ENCODE results near the gene POLR3A. TPM values are rescaled to one million over a fixed set of nuclear protein-coding genes. Genes with fewer than 3 reads are reported as not detected.

The POLR3A gene
- total RNA-seq, 1 donor from 2014 or later: 31.4 TPM

- Histone ChIP-seq H2AFZ (ENCODE audit: low read depth, low read length) (peak within 1 kb of the TSS; percentile 89), H3K36me3 (ENCODE audit: insufficient read depth, low read length) (peaks cover 42% of the 10 kb centered on the region), H4K20me1 (ENCODE audit: insufficient read depth, low read length) (peaks cover 48% of the 10 kb centered on the region), H3K9me3 (ENCODE audit: insufficient read depth, low read depth, low read length) (no peaks in the 10 kb centered on the region), H3K4me1 (ENCODE audit: insufficient read depth, low read length) (peaks cover 32% of the 10 kb centered on the region), H3K4me3 (ENCODE audit: insufficient read depth, low read depth, low read length) (peak within 1 kb of the TSS; percentile 100), H3K27me3 (ENCODE audit: insufficient read depth, low read length) (no peaks in the 10 kb centered on the region), H3K79me2 (ENCODE audit: insufficient read depth, low read length) (peaks cover 58% of the 10 kb centered on the region), H3K9ac (ENCODE audit: low read length) (peak within 1 kb of the TSS; percentile 98), H3K27ac (ENCODE audit: low read depth, low read length) (peak within 1 kb of the TSS; percentile 91), H3K4me2 (ENCODE audit: low read length) (peak within 1 kb of the TSS; percentile 94)
- Mint-ChIP-seq H3K4me1 (ENCODE audit: low read depth, unreplicated experiment) (peaks cover 26% of the 10 kb centered on the region), H3K4me3 (ENCODE audit: unreplicated experiment) (peak within 1 kb of the TSS; percentile 89), H3K36me3 (ENCODE audit: low read depth, unreplicated experiment) (peaks cover 18% of the 10 kb centered on the region), H3K9me3 (ENCODE audit: unreplicated experiment) (no peaks in the 10 kb centered on the region), H3K27ac (ENCODE audit: unreplicated experiment) (peak within 1 kb of the TSS; percentile 72), H3K27me3 (ENCODE audit: low read depth, unreplicated experiment) (no peaks in the 10 kb centered on the region)
- TF ChIP-seq EZH2 (IDR thresholded peaks at IDR 0.05; ENCODE audit: insufficient read depth, low read length): no peak
- no peak for TF ChIP-seq CTCF (IDR thresholded peaks at IDR 0.05; ENCODE audit: insufficient read depth, low read depth, low read length)
- FAIRE-seq (peak; percentile 32), DNase-seq (ENCODE audit: low read depth) (peak; percentile 95)
Measured at GRCh38 chr10:78033637-78034470, 4.5 kb upstream of the POLR3A start, which contains the start of gene RPS24. Gene RPS24, plus strand, starts transcription at chr10:78033863. Its CDS starts 39 bp downstream, at chr10:78033902.

GRCh38 chr10:78033387-78033636, 4.0 kb upstream of the POLR3A start:
- DNase-seq (ENCODE audit: low read depth) (no peak), FAIRE-seq (no peak)
- H3K4me3 Mint-ChIP-seq (ENCODE audit: unreplicated experiment): peak overlapping the region; percentile 89
- Histone ChIP-seq H3K4me2 (ENCODE audit: low read length) (peak overlapping the region; percentile 94), H3K36me3 (ENCODE audit: insufficient read depth, low read length) (peaks cover 37% of the 10 kb centered on the region), H3K79me2 (ENCODE audit: insufficient read depth, low read length) (peaks cover 58% of the 10 kb centered on the region), H4K20me1 (ENCODE audit: insufficient read depth, low read length) (peaks cover 42% of the 10 kb centered on the region), H3K9ac (ENCODE audit: low read length) (peak overlapping the region; percentile 46), H3K9me3 (ENCODE audit: insufficient read depth, low read depth, low read length) (no peaks in the 10 kb centered on the region), H3K4me1 (ENCODE audit: insufficient read depth, low read length) (peaks cover 33% of the 10 kb centered on the region), H3K4me3 (ENCODE audit: insufficient read depth, low read depth, low read length) (peak overlapping the region; percentile 100), H3K27ac (ENCODE audit: low read depth, low read length) (no peak overlapping the region), H3K27me3 (ENCODE audit: insufficient read depth, low read length) (no peaks in the 10 kb centered on the region), H2AFZ (ENCODE audit: low read depth, low read length) (peak overlapping the region; percentile 54)
- H3K4me1 Mint-ChIP-seq (ENCODE audit: low read depth, unreplicated experiment): peaks cover 24% of the 10 kb centered on the region
- no peaks in the 10 kb centered on the region for H3K27me3 Mint-ChIP-seq (ENCODE audit: low read depth, unreplicated experiment)
- peak overlapping the region; percentile 72 for H3K27ac Mint-ChIP-seq (ENCODE audit: unreplicated experiment)
- no peaks in the 10 kb centered on the region for H3K9me3 Mint-ChIP-seq (ENCODE audit: unreplicated experiment)
- H3K36me3 Mint-ChIP-seq (ENCODE audit: low read depth, unreplicated experiment): peaks cover 20% of the 10 kb centered on the region
- TF ChIP-seq CTCF (IDR thresholded peaks at IDR 0.05; ENCODE audit: insufficient read depth, low read depth, low read length): no peak
- TF ChIP-seq EZH2 (IDR thresholded peaks at IDR 0.05; ENCODE audit: insufficient read depth, low read length): no peak
